Stomach (tissue), 4 donors: ENCODE results near the gene IFI27.

Experiments used
- CTCF ChIP-seq, 7 experiments: fragments of 450-650 bp in 4 of 7; fragments of 200-600 bp in 3 of 7; sonication (generic) in 3 of 7; IDR thresholded peaks; one replicate each; pipeline ENCODE4 v1.5.1; 2016 to 2019; ENCODE audit warnings: antibody characterized with exemption in 7 of 7, control low read depth in 2 of 7, mild to moderate bottlenecking in 1 of 7
- POLR2A ChIP-seq, 4 donors: fragments of 450-650 bp; IDR thresholded peaks; one replicate each; pipeline ENCODE4 v1.6.1; 2016; ENCODE audit warnings: antibody characterized with exemption in 4 of 4, control low read depth in 2 of 4, mild to moderate bottlenecking in 1 of 4, moderate library complexity in 1 of 4

GRCh38 chr14:94117856-94118255 lies 7.3 kb downstream of the IFI27 start:
- TF ChIP-seq CTCF (IDR thresholded peaks at IDR 0.05) (no peak), POLR2A (IDR thresholded peaks at IDR 0.05) (no peak)
